ENCODE data around the gene CZIB. TPM values are rescaled to one million over a fixed set of nuclear protein-coding genes. Genes with fewer than 3 reads are reported as not detected.

CZIB gene
- polyA plus RNA-seq, 3 donors: 55.3 to 62.2 (median 58.2) TPM

DNA sequence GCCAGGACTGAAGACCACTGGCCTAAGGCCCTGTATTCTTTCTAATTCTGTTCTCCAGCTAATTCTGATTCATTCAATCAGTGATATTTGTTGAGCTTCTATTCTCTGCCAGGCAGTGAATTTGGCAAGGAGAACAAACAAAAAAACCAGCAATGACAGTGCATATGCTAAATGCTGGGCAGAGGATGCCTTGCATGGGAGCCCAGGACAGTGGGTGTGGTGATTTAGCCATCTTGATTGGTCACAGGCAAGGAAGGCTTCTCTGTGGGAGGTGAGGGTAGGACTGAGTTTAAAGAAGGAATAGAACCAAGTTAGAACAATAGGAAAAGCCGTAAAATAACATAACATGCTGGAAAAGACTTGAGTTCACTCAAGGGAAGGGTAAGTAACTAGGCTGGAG is 33.0 kb downstream of the CZIB start:
- H4K20me1 ChIP-seq (ENCODE audit: insufficient read depth, low read length): no peaks in the 10 kb centered on the region
- Mint-ChIP-seq H3K36me3 (no peaks in the 10 kb centered on the region), H3K4me1 (peaks cover 2% of the 10 kb centered on the region), H3K4me3 (no peak overlapping the region), H3K27ac (peak overlapping the region in 1 of 7 donors; percentile 25), H3K27me3 (ENCODE audit: low read depth in 3 of 3) (peaks cover 0 to 3% (median 2%) of the 10 kb centered on the region in 3 donors), H3K9me3 (peaks cover 0 to 5% (median 2%) of the 10 kb centered on the region in 7 donors)
- no peaks in the 10 kb centered on the region for H3K4me1 ChIP-seq (ENCODE audit: control insufficient read depth in 1 of 2, insufficient read depth in 2 of 2, low read length in 2 of 2)
- no peak for DNase-seq
- no peak overlapping the region for H3K27ac ChIP-seq (ENCODE audit: low read depth in 1 of 2, low read length in 2 of 2)
- intact Hi-C loops (cut with micrococcal nuclease): no loop called here
- no peak overlapping the region for H3K9ac ChIP-seq (ENCODE audit: insufficient read depth, low read length, poor library complexity, severe bottlenecking)
- TF ChIP-seq, protein P1, sequence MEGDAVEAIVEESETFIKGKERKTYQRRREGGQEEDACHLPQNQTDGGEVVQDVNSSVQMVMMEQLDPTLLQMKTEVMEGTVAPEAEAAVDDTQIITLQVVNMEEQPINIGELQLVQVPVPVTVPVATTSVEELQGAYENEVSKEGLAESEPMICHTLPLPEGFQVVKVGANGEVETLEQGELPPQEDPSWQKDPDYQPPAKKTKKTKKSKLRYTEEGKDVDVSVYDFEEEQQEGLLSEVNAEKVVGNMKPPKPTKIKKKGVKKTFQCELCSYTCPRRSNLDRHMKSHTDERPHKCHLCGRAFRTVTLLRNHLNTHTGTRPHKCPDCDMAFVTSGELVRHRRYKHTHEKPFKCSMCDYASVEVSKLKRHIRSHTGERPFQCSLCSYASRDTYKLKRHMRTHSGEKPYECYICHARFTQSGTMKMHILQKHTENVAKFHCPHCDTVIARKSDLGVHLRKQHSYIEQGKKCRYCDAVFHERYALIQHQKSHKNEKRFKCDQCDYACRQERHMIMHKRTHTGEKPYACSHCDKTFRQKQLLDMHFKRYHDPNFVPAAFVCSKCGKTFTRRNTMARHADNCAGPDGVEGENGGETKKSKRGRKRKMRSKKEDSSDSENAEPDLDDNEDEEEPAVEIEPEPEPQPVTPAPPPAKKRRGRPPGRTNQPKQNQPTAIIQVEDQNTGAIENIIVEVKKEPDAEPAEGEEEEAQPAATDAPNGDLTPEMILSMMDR (IDR thresholded peaks at IDR 0.05): no peak
- no peak overlapping the region for H2AFZ ChIP-seq (ENCODE audit: insufficient read depth, low read depth, low read length, poor library complexity, severe bottlenecking)
- WGBS (ENCODE audit: insufficient coverage): no CpG with 5 or more reads among the region's 1 CpG
- H3K36me3 ChIP-seq (replicated peaks in 1 of 2; ENCODE audit: control insufficient read depth in 1 of 2, insufficient read depth in 2 of 2, low read length in 2 of 2): no peaks in the 10 kb centered on the region
- H3K79me2 ChIP-seq (ENCODE audit: insufficient read depth, low read length): no peaks in the 10 kb centered on the region
- no peak overlapping the region for H3K4me3 ChIP-seq (replicated peaks in 1 of 3; ENCODE audit: low read depth in 2 of 3, low read length in 3 of 3)
- no peaks in the 10 kb centered on the region for H3K27me3 ChIP-seq (ENCODE audit: control insufficient read depth in 2 of 2, insufficient read depth in 2 of 2, low read length in 2 of 2)
- no peak overlapping the region for H3K4me2 ChIP-seq (replicated peaks; ENCODE audit: extremely low read depth, low read length, poor library complexity, severe bottlenecking)
- peaks cover 0 to 6% of the 10 kb centered on the region in 2 donors for H3K9me3 ChIP-seq (replicated peaks in 1 of 2; ENCODE audit: control insufficient read depth in 1 of 2, insufficient read depth in 1 of 2, low read length in 2 of 2)

DNA sequence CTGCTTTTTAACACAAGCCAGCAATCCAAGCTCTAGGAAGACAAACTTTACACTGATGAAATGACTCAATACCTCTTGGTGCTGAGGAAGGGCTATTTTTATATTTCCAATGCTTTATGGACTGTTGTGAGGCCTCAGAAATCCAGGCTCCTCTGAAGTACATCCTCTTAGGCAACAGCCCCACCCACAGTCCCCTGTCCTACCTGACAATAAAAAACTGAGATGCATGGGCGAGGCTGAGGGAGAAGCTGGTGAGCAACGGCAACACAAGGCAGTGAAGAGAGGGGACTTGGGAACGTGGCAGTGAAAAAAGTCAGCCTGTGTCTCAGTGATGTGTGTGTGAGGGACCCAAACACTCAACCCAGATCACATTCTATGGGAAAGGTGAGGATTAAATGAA is 33.9 kb downstream of the CZIB start:
- H3K9ac ChIP-seq (ENCODE audit: insufficient read depth, low read length, poor library complexity, severe bottlenecking): no peak overlapping the region
- intact Hi-C loops (cut with micrococcal nuclease): no loop called here
- no peaks in the 10 kb centered on the region for H3K79me2 ChIP-seq (ENCODE audit: insufficient read depth, low read length)
- WGBS (ENCODE audit: insufficient coverage): no CpG with 5 or more reads among the region's 3 CpGs
- no peak overlapping the region for H3K4me3 ChIP-seq (replicated peaks in 1 of 3; ENCODE audit: low read depth in 2 of 3, low read length in 3 of 3)
- no peaks in the 10 kb centered on the region for H3K4me1 ChIP-seq (ENCODE audit: control insufficient read depth in 1 of 2, insufficient read depth in 2 of 2, low read length in 2 of 2)
- H3K27me3 Mint-ChIP-seq (ENCODE audit: low read depth in 3 of 3): peaks cover 0 to 3% (median 2%) of the 10 kb centered on the region in 3 donors
- H3K27ac ChIP-seq (ENCODE audit: low read depth in 1 of 2, low read length in 2 of 2): no peak overlapping the region
- no peaks in the 10 kb centered on the region for H3K4me1 Mint-ChIP-seq
- TF ChIP-seq, protein P1 (IDR thresholded peaks at IDR 0.05): no peak
- H3K27me3 ChIP-seq (ENCODE audit: control insufficient read depth in 2 of 2, insufficient read depth in 2 of 2, low read length in 2 of 2): no peaks in the 10 kb centered on the region
- peaks cover 0 to 6% of the 10 kb centered on the region in 2 donors for H3K9me3 ChIP-seq (replicated peaks in 1 of 2; ENCODE audit: control insufficient read depth in 1 of 2, insufficient read depth in 1 of 2, low read length in 2 of 2)
- H2AFZ ChIP-seq (ENCODE audit: insufficient read depth, low read depth, low read length, poor library complexity, severe bottlenecking): no peak overlapping the region
- H3K4me2 ChIP-seq (replicated peaks; ENCODE audit: extremely low read depth, low read length, poor library complexity, severe bottlenecking): no peak overlapping the region
- no peaks in the 10 kb centered on the region for H4K20me1 ChIP-seq (ENCODE audit: insufficient read depth, low read length)
- no peak overlapping the region for H3K4me3 Mint-ChIP-seq
- no peaks in the 10 kb centered on the region for H3K36me3 Mint-ChIP-seq
- H3K27ac Mint-ChIP-seq: peak overlapping the region in 1 of 7 donors; percentile 72
- no peaks in the 10 kb centered on the region for H3K36me3 ChIP-seq (replicated peaks in 1 of 2; ENCODE audit: control insufficient read depth in 1 of 2, insufficient read depth in 2 of 2, low read length in 2 of 2)
- H3K9me3 Mint-ChIP-seq: no peaks in the 10 kb centered on the region
- DNase-seq: no peak

All from CD14-positive monocyte (primary cell).